ENCODE results near the gene BHLHE41. TPM values are rescaled to one million over a fixed set of nuclear protein-coding genes. Genes with fewer than 3 reads are reported as not detected.

Gene BHLHE41
- total RNA-seq, 2 experiments from 2014 or later: not detected

Other genes starting within 250 kb of the BHLHE41 start
- gene RASSF8, start 166.4 kb downstream of the BHLHE41 start, total RNA-seq: 1 to 10 TPM; 1.4 to 1.5 TPM
- gene SSPN, start 70.5 kb upstream of the BHLHE41 start, total RNA-seq: not detected